Anterior cingulate cortex (tissue), 58 donors: ENCODE measurements around the gene GPR62.
A peak's percentile ranks its signal among the peaks of the same experiment; 100 is the strongest.

Source experiments
- DNase-seq, 58 donors: peaks; one replicate each; lab custom pipeline; 2025; lab: John Stamatoyannopoulos, UW

The GPR62 gene

DNA sequence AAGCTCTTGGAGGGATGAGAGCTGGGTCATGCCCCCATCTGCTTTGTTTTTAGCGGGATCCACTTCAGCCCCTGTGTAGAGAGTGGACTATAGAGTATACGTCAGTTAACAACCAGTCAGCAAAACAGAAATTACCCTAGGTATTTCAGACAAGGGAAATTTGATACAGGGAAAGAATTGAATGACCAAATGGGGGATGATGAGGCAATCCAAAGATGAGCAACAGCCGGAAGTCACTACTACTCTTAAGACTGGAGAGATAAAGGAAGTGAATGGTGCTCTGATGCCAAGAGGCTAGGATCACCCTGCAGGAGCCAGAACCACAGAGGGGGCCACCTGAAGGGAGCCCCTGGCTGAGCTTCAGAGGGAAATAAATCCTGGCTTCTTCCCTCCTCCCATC, 1.7 kb upstream of the GPR62 start:
- DNase-seq, result no peak

- no peak for DNase-seq
These were observed 1.1 kb upstream of the GPR62 start for GRCh38 chr3:51954105-51954504.

DNA sequence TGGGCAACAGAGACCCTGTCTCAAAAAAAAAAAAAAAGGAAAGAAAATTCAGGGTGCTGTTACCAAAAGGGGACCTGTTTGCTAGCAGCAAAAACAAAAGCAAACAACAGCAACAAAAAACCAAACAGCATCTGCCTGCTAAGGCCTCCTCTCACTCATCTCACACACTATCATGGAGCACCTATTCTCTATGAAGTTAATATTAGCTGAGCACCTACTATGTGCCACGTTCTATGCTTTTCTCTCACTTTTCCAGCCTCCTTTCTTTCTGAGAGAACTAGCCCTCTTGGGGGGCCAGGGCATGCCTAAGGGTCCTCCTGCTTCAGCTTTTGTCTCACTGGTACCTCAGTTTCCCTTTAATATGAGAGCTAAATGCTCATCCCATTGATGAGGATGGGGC, 468 bp upstream of the GPR62 start:
- no peak for DNase-seq

DNA sequence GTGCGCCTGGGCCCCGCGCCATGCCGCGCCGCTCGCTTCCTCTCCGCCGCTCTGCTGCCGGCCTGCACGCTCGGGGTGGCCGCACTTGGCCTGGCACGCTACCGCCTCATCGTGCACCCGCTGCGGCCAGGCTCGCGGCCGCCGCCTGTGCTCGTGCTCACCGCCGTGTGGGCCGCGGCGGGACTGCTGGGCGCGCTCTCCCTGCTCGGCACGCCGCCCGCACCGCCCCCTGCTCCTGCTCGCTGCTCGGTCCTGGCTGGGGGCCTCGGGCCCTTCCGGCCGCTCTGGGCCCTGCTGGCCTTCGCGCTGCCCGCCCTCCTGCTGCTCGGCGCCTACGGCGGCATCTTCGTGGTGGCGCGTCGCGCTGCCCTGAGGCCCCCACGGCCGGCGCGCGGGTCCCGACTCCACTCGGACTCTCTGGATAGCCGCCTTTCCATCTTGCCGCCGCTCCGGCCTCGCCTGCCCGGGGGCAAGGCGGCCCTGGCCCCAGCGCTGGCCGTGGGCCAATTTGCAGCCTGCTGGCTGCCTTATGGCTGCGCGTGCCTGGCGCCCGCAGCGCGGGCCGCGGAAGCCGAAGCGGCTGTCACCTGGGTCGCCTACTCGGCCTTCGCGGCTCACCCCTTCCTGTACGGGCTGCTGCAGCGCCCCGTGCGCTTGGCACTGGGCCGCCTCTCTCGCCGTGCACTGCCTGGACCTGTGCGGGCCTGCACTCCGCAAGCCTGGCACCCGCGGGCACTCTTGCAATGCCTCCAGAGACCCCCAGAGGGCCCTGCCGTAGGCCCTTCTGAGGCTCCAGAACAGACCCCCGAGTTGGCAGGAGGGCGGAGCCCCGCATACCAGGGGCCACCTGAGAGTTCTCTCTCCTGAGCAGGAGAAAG, 951 bp downstream of the GPR62 start:
- peak in 46 of 58 donors; percentile 15 to 81 (median 63) for DNase-seq

- DNase-seq, result no peak
These were observed 2.5 kb downstream of the GPR62 start for GRCh38 chr3:51957520-51958205.

- DNase-seq, result no peak
These were observed 3.7 kb downstream of the GPR62 start for GRCh38 chr3:51958603-51959521.

GRCh38 chr3:51959651-51960050, 4.5 kb downstream of the GPR62 start:
- no peak for DNase-seq

GRCh38 chr3:51960386-51960785, 5.2 kb downstream of the GPR62 start:
- no peak for DNase-seq

- no peak for DNase-seq
These were observed 5.8 kb downstream of the GPR62 start for GRCh38 chr3:51961011-51961410.

DNA sequence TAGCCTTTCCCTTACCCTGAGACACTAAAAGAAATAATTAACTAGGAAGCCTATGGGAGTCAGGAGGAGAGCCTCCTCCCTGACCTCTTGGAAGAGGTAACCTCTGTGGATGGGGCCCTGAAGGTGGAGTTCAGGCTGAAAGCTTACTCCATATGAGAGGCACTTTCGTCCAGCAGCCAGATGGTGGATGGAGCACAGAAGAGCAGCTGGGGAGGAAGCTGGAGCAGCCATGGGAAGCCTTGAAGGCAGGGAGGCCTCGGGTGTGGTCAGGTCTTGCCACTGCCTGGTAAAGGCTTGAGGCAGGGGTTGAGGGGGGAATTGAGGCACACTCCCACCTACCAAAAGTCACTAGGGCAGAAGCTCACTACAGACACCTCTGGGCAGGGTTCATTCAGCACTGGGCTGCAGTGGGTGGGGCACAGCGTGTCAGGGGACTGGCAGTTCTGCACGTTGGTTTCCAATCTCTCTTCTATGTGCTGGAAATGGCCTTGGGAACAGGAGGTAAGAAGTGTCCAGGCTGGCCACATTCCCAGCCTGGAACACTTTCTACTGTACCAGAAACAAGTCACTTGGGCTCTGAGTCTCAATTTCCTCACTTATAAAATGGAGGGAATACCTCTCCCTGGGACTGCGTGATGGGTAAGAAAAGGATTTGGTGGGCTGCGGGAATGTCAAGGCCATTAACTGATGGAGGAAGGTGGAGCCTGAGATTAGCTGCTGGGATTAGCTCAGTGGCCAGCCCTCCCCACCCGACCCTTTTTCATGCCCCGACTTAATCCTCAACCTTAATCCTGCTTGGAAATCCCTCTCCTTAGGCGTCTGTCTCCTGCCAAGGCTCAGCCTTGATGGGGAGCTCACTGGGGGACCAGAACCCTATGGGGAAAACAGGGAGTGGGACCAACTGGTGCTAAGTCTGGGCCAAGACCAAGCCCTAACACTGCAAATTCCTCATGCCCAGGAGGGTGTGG, 6.7 kb downstream of the GPR62 start:
- DNase-seq, result no peak

DNA sequence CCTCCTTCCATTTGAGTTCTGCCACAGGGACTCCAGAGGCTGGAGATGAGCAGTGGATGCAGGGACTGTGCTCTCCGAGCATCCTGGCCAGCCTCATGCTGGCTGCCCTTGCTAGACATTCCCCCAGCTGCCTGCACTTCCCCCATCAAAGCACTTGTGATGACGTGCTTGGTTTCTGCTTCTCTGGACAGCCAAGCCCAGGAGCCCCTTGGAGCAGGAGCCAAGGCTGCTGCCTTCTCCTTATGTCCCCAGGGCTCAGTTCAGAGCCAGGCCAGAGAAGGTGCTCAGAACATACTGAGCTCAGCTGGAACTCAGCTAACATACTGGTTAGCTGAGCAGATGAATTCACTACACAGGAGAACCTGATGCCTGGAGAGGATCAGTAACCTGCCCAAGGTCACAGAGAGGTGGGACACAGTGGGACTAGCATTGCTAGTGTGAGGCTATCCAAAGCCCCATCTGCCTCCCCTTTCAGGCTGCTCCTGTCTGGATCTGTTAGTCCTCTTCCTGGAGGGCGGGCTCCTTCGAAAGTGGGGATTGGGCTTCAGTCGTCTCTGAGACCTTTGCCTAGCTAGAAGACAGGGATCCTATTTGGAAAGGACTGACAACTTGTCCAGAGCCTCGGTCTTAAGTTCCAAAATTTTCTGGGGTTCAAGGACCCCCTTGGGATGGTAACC, 7.8 kb downstream of the GPR62 start:
- DNase-seq, result peak in 12 of 58 donors; percentile 6 to 47 (median 25)

- DNase-seq, result peak in 32 of 58 donors; percentile 15 to 81 (median 38)
These were observed 8.8 kb downstream of the GPR62 start for GRCh38 chr3:51963951-51964451.

DNA sequence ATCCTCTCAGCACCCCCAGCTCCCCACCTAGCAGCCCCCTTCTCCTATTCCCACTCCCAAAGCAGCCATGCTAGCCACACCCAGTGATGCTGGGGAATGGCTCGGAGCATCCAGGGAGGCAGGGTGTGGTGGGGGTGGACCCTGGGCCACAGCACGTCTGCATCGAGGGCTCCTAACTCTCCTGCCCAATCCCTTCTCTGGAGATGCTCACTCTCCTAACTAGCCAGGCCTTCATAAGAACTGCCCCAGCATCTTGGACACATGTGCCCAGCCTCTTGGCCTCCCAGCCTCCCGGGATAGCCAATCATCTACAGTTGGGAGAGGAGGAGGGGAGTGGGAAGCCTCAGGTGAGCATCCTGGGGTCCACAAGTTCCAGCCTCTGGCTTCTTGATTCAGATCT, 9.3 kb downstream of the GPR62 start:
- DNase-seq, result no peak

DNA sequence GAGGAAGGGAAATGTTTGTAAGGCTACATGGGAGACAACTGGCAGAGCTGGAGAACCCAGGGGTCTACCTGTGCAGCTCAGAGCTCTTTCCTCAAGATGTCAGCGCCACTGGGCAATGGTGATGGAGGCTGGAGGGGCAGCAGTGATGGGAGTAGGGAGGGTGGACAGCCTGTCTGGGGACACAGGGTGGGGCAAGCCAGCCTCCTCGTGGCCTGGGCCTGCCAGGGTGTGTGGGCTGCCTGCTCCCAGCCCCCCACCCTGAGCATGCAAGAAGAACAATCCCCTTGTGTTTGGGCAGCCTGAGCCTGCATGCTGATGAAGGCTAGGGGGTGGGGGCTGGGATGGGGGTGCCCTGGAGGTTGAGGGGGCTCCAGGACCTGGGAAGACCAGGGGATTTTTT, 10.8 kb downstream of the GPR62 start:
- DNase-seq, result peak in 51 of 58 donors; percentile 8 to 89 (median 63)

DNA sequence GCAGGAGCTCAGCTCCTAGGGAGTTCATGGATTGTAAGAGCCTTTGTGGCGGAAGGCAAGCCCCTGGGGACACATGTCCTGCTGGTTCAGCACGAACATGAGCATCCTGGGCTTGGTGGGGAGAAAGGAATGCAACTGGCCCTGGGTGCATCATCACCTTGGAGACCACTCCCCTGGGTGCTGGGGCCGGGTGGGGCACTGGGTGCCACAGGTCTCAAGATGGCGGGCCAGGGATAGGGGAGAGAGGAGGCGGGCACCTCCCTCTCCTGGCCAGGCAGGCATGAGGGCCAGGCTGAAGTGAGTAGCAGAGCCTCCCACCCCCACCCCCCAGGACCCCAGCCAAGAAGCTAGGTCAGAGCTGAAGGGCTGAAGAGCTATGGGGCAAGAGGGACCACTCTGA, 11.3 kb downstream of the GPR62 start:
- DNase-seq, result peak in 10 of 58 donors; percentile 28 to 74 (median 46)

GRCh38 chr3:51966922-51967383, 11.8 kb downstream of the GPR62 start:
- peak in 4 of 58 donors; percentile 39 to 64 (median 56) for DNase-seq

GRCh38 chr3:51967384-51968169, 12.4 kb downstream of the GPR62 start, which contains the start of gene PCBP4:
TSS of gene PCBP4 (minus strand) at chr3:51967454. CDS start at chr3:51961240, 6,214 bp downstream.
- DNase-seq, result peak in 54 of 58 donors; percentile 30 to 90 (median 76)
